ENCODE results near the gene MIB2.

The MIB2 gene

DNA sequence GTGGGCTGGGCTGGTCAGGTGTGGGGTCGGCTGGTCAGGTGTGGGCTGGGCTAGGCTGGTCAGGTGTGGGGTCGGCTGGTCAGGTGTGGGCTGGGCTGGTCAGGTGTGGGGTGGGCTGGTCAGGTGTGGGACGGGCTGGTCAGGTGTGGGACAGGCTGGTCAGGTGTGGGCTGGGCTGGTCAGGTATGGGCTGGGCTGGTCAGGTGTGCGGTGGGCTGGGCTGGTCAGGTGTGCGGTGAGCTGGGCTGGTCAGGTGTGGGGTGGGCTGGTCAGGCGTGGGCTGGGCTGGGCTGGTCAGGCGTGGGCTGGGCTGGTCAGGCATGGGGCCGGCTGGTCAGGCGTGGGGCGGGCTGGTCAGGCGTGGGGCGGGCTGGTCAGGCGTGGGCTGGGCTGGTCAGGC, 9.1 kb upstream of the MIB2 start:
- H3K4me2 ChIP-seq (ENCODE audit: insufficient read depth, low read length): no peak overlapping the region
- no peak overlapping the region for H2AFZ ChIP-seq (ENCODE audit: low read depth, low read length)
- H4K20me1 ChIP-seq (ENCODE audit: insufficient read depth, low read length): no peaks in the 10 kb centered on the region
- DNase-seq (no peak), ATAC-seq (ENCODE audit: insufficient read depth, low read depth) (no peak)
- no peaks in the 10 kb centered on the region for H3K27me3 ChIP-seq (ENCODE audit: insufficient read depth, low read length, poor library complexity)
- no peaks in the 10 kb centered on the region for H3K79me2 ChIP-seq (ENCODE audit: insufficient read depth, low read length)
- no peak overlapping the region for H3K9ac ChIP-seq (ENCODE audit: low read depth, low read length)
- no peaks in the 10 kb centered on the region for H3K4me1 ChIP-seq (ENCODE audit: insufficient read depth, low read length)
- H3K4me3 ChIP-seq (ENCODE audit: low read depth in 1 of 2, low read length in 2 of 2): no peak overlapping the region
- no peak overlapping the region for H3K27ac ChIP-seq (ENCODE audit: low read length)
- H3K36me3 ChIP-seq (ENCODE audit: insufficient read depth, low read length): no peaks in the 10 kb centered on the region
- no peaks in the 10 kb centered on the region for H3K9me3 ChIP-seq (ENCODE audit: insufficient read depth, low read length, severe bottlenecking)
- no peak for TF ChIP-seq EZH2 (IDR thresholded peaks at IDR 0.05; ENCODE audit: borderline replicate concordance, low read depth, low read length, severe bottlenecking)
- no peak for TF ChIP-seq CTCF (IDR thresholded peaks at IDR 0.05; ENCODE audit: borderline replicate concordance, extremely low read depth, low read length, poor library complexity, severe bottlenecking)

- H3K79me2 ChIP-seq (ENCODE audit: insufficient read depth, low read length): peaks cover 15% of the 10 kb centered on the region
- no peak overlapping the region for H3K27ac ChIP-seq (ENCODE audit: low read length)
- no peaks in the 10 kb centered on the region for H3K9me3 ChIP-seq (ENCODE audit: insufficient read depth, low read length, severe bottlenecking)
- ATAC-seq (ENCODE audit: insufficient read depth, low read depth) (no peak), DNase-seq (no peak)
- peaks cover 8% of the 10 kb centered on the region for H4K20me1 ChIP-seq (ENCODE audit: insufficient read depth, low read length)
- H3K4me3 ChIP-seq (ENCODE audit: low read depth in 1 of 2, low read length in 2 of 2): no peak overlapping the region
- no peak overlapping the region for H2AFZ ChIP-seq (ENCODE audit: low read depth, low read length)
- H3K9ac ChIP-seq (ENCODE audit: low read depth, low read length): no peak overlapping the region
- H3K27me3 ChIP-seq (ENCODE audit: insufficient read depth, low read length, poor library complexity): no peaks in the 10 kb centered on the region
- H3K36me3 ChIP-seq (ENCODE audit: insufficient read depth, low read length): no peaks in the 10 kb centered on the region
- H3K4me1 ChIP-seq (ENCODE audit: insufficient read depth, low read length): peaks cover 15% of the 10 kb centered on the region
- no peak overlapping the region for H3K4me2 ChIP-seq (ENCODE audit: insufficient read depth, low read length)
- TF ChIP-seq CTCF (IDR thresholded peaks at IDR 0.05; ENCODE audit: borderline replicate concordance, extremely low read depth, low read length, poor library complexity, severe bottlenecking) (no peak), EZH2 (IDR thresholded peaks at IDR 0.05; ENCODE audit: borderline replicate concordance, low read depth, low read length, severe bottlenecking) (no peak)
Observed at GRCh38 chr1:1609822-1610485, 5.3 kb upstream of the MIB2 start.

- Histone ChIP-seq H3K4me1 (ENCODE audit: insufficient read depth, low read length) (peaks cover 15% of the 10 kb centered on the region), H3K4me2 (ENCODE audit: insufficient read depth, low read length) (no peak overlapping the region), H3K4me3 (ENCODE audit: low read depth in 1 of 2, low read length in 2 of 2) (no peak overlapping the region), H3K27me3 (ENCODE audit: insufficient read depth, low read length, poor library complexity) (no peaks in the 10 kb centered on the region), H2AFZ (ENCODE audit: low read depth, low read length) (no peak overlapping the region), H3K36me3 (ENCODE audit: insufficient read depth, low read length) (peaks cover 3% of the 10 kb centered on the region; the same call in 1 of the 2 replicates), H3K9ac (ENCODE audit: low read depth, low read length) (no peak overlapping the region), H3K9me3 (ENCODE audit: insufficient read depth, low read length, severe bottlenecking) (no peaks in the 10 kb centered on the region), H3K79me2 (ENCODE audit: insufficient read depth, low read length) (peaks cover 16% of the 10 kb centered on the region), H4K20me1 (ENCODE audit: insufficient read depth, low read length) (peaks cover 10% of the 10 kb centered on the region), H3K27ac (ENCODE audit: low read length) (no peak overlapping the region)
- ATAC-seq (ENCODE audit: insufficient read depth, low read depth) (no peak), DNase-seq (no peak)
- no peak for TF ChIP-seq EZH2 (IDR thresholded peaks at IDR 0.05; ENCODE audit: borderline replicate concordance, low read depth, low read length, severe bottlenecking)
- no peak for TF ChIP-seq CTCF (IDR thresholded peaks at IDR 0.05; ENCODE audit: borderline replicate concordance, extremely low read depth, low read length, poor library complexity, severe bottlenecking)
Observed at GRCh38 chr1:1610796-1611195, 4.5 kb upstream of the MIB2 start.

All from DND-41 (cell line).